CD4-positive, alpha-beta T cell treated with Interleukin-21 for 1 hour (primary cell): ENCODE measurements around the gene MTFR1L.
A peak's percentile ranks its signal among the peaks of the same experiment; 100 is the strongest.

Experiments used
- DNase-seq: peaks from one replicate; pipeline ENCODE4 v3.0.0-alpha.2; 2020

The MTFR1L gene

DNA sequence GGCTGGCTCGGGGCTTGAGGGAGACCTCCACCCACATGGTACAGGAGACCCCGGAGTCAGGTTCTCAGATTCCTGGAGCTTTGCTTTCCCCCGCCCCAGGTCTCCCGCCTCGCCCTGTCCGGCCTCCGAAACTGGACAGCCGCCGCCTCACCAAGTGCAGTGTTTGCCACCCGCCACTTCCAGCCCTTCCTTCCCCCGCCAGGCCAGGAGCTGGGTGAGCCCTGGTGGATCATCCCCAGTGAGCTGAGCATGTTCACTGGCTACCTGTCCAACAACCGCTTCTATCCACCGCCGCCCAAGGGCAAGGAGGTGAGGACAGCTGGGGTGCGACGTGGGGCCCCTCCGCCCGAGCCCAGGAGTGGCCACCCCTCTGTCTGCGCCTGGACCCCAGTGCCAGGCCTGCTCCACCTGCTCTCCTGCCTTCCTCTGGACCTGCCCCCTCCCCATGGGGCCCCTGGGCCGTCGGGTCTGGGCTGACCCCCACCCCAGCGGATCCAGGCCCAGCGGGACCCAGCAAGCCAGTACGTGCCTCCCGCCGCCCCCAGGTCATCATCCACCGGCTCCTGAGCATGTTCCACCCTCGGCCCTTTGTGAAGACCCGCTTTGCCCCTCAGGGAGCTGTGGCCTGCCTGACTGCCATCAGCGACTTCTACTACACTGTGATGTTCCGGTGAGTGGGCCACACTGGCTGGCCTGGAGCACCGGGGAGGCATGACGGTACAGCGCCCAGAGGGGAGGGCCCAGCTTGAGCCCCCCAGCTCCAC, 11.1 kb upstream of the MTFR1L start:
- no peak for DNase-seq

GRCh38 chr1:25809283-25809926, 10.3 kb upstream of the MTFR1L start:
- no peak for DNase-seq

- DNase-seq: no peak
Observed at GRCh38 chr1:25809929-25810328, 9.8 kb upstream of the MTFR1L start.

- peak; percentile 80 for DNase-seq
Observed at GRCh38 chr1:25810341-25811299, 9.1 kb upstream of the MTFR1L start.

DNA sequence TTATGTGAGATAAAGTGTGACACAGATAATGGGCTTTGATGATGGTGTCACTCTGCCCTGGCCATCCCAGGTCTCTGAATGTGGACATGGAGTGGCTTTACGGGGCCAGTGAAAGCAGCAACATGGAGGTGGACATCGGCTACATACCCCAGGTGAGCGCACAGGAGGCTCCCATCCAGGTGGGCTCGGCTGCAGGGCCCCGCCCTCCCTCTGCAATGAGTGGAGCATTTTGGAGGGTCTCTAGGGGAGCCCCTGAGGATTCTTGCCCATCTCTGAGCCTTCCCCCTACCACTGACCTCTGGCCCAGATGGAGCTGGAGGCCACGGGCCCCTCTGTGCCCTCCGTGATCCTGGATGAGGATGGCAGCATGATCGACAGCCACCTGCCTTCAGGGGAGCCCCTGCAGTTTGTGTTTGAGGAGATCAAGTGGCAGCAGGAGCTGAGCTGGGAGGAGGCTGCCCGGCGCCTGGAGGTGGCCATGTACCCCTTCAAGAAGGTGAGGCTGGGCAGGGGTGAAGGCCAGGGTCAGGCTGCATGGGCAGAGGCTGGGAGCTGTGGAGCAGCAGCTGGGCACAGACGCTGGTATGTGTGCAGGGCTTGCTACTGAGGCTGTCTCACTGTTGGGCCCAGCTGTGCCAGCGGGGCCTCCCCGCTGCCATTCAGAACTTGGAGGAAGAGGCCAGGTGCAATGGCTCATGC, 8.2 kb upstream of the MTFR1L start:
- no peak for DNase-seq

- DNase-seq: no peak
Observed at GRCh38 chr1:25813071-25813733, 6.6 kb upstream of the MTFR1L start.

DNA sequence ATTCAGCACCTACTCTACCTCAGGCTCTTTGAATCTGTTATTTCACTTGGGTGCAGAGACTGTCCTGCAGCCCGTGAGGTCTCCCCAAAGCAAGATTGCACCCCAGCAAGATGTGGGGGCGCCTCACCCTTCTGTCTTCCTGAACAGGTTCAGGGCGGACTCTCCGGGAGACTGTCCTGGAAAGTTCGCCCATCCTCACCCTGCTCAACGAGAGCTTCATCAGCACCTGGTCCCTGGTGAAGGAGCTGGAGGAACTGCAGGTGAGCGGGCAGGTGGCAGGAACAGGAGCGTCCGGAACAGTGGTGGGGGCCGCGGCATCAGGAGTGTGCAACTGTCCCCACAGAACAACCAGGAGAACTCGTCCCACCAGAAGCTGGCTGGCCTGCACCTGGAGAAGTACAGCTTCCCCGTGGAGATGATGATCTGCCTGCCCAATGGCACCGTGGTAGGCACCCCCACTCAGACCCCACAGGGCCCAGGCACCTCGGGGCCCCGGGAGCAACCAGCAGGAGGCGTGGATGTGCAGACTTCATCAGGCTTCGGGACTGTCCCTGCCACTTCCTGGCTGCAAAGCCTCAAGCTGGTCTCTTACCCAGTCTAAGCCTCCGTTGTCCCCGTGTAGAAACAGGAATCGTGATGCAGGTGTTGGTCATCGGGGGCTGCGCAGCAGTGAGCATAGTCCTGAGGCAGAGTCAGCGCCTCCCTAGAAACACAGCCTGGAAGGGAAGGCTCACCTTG, 5.9 kb upstream of the MTFR1L start:
- no peak for DNase-seq

DNA sequence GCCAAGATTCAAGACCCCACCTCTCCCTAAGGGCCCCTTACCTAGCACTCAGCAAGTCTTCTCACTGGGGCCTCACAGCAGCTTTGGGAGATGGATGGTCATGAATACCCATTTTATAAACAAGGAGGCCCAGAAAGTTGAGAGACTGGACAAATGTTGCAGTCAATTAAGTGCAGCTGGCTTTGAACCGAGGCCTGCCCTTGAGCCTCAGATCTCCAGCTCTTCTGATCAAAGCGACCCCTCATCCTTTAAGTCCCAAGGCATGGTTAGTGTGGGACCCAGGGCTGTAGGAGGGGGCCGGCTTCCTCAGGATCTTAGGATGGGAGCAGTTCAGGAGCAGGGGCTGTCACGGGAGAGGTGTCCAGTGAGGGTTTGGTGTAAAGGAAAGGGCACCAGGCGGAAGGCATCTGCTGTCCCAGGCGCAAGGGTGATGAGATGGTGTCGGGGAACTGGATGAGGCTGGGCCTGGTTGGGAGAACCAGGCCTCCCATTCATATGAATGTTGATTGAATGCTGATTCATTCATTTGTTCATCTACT, 5.1 kb upstream of the MTFR1L start:
- no peak for DNase-seq

DNA sequence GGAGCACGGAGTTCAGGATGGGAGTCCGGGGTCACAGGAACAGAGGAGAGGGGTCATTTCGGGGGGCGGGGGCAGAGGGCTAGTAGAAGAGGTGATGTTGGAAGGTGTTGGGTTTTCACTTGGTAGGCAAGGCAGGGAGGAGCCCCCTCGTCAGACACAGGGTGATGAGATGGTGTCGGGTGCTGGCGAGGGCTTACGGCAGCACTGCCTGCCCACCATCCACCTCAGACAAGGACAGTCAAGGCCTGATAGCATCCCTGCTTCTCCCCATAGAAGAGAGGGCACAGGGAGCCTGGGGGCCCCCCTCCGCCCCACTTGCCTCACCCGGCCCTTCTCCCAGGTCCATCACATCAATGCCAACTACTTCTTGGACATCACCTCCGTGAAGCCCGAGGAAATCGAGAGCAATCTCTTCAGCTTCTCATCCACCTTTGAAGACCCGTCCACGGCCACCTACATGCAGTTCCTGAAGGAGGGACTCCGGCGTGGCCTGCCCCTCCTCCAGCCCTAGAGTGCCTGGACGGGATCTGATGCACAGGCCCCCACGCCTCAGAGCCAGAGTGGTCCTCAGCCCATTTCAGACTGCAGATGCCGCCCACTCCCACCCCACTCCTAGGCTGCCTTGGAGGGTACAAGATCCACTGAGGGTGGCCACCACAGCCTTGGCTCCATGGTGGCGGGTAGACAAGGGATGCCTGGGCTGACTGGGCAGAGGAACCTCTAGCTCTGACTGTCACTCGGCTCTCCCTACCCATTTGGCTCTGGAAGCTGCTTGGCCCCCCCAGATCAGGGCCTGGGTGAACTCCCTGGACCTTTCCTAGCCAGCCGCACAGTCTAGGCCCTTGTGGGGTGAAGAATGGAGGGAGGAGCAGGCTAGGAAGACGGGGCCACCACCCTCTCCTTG, 4.3 kb upstream of the MTFR1L start:
- no peak for DNase-seq

- DNase-seq: no peak
Observed at GRCh38 chr1:25816112-25816718, 3.5 kb upstream of the MTFR1L start.

GRCh38 chr1:25817840-25818501, 1.8 kb upstream of the MTFR1L start:
- no peak for DNase-seq

GRCh38 chr1:25818569-25818968, 1.2 kb upstream of the MTFR1L start:
- no peak for DNase-seq

GRCh38 chr1:25820247-25821111, 725 bp downstream of the MTFR1L start:
- peak; percentile 81 for DNase-seq

DNA sequence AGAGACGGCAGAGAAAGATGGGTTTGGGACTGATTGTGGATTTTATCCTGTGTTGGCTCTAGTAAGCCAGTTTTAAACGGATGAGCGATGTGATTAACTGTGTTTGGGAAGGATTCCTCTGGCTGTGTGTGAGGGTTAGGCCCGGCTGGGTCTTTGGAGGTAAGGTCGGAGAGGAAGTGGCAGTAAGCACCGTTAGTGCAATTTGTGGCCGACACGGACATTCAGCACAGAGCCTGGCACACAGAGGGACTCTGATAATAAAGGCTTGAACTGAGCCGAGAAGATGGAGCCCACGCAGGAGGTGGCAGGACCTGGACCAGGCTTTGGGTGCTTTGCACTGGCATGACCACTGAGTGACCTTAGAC, 1.3 kb downstream of the MTFR1L start:
- DNase-seq: no peak

GRCh38 chr1:25821630-25822091, 1.9 kb downstream of the MTFR1L start:
- no peak for DNase-seq

GRCh38 chr1:25825605-25826004, 5.9 kb downstream of the MTFR1L start:
- DNase-seq: no peak

DNA sequence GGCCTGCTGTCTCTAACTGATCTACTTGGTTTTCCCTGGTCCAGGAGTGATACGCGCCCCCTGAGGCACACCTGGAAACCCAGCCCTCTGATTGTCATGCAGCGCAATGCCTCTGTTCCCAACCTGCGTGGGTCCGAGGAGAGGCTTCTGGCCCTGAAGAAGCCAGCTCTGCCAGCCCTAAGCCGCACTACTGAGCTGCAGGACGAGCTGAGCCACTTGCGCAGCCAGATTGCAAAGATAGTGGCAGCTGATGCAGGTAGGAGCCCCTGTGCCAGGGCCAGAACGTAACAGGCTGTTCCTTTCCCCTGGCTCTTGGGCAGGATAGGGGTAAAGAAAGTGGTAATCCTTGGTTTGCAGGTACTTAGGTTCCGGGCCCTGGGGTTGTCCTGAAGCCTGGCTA, 6.8 kb downstream of the MTFR1L start:
- no peak for DNase-seq

DNA sequence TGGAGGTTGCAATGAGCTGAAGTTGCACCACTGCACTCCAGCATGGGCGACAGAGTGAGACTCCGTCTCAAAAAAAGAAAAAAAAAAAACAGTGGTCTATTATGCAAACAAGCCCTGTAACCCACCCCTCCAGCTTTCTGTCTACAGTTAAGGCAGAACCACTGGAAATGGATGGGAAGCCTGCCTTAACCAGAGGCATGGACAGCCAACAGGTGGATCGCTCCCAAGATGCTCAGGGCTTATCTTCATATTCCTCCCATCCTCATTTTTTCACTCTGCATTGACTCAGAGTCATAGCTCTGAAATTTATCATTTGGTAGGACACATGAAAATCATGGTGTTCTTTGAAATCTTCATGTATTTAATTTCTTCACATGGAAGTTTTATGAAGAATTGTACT, 8.7 kb downstream of the MTFR1L start:
- no peak for DNase-seq
